A549 (cell line): Measurements from ENCODE around the gene MAPK9. TPM values are rescaled to one million over a fixed set of nuclear protein-coding genes. Genes with fewer than 3 reads are reported as not detected.

ENCODE experiments used
- ATAC-seq, 2 experiments: fragments of 200-7000 bp in 1 of 2; fragments of >200 bp in 1 of 2; cut with Nextera tagmentation in 1 of 2; cut with Tn5 transposase in 1 of 2; 3 replicates each; pipeline versions ENCODE4 v1.8.0 to v1.9.1; 2018 to 2020; ENCODE audit warnings: mild to moderate bottlenecking in 1 of 2, moderate library complexity in 1 of 2
- CTCF ChIA-PET: fragments of 300-600 bp; sonication (Branson Sonifier 250); formaldehyde crosslinking; extraction: SDS; loops from one replicate; lab custom pipeline; 2021; ENCODE audit warnings: antibody characterized with exemption, inconsistent platforms; lab: Yijun Ruan, JAX
- POLR2A ChIA-PET: fragments of 350-600 bp; formaldehyde crosslinking; extraction: SDS; loops from one replicate; lab custom pipeline; 2021; ENCODE audit warnings: antibody characterized with exemption, inconsistent platforms; lab: Yijun Ruan, JAX
- DNase-seq, 2 experiments: peaks; one replicate each; pipeline versions ENCODE4 v3.0.0 to v3.0.0-alpha.2; 2011 to 2016; ENCODE audit warnings: low read depth in 1 of 2, low spot score in 1 of 2
- FAIRE-seq: peaks from 2 replicates; lab custom pipeline; 2011; peaks lifted over from hg19 to GRCh38; lab: Jason Lieb, UNC
- H3K27ac ChIP-seq, 2 experiments: fragments of >200 bp; sonication (Bioruptor Twin); formaldehyde crosslinking; 3 replicates each; pipeline ENCODE4 v1.5.1; 2016 to 2017
- H3K4me1 ChIP-seq: fragments of >200 bp; sonication (Bioruptor Twin); formaldehyde crosslinking; 3 replicates; pipeline ENCODE4 v1.6.1; 2016
- H3K4me2 ChIP-seq: fragments of >200 bp; sonication (Bioruptor Twin); formaldehyde crosslinking; 3 replicates; pipeline ENCODE4 v1.6.1; 2016
- H3K4me3 ChIP-seq: fragments of >200 bp; sonication (Bioruptor Twin); formaldehyde crosslinking; 3 replicates; pipeline ENCODE4 v1.5.1; 2016
- H3K9me3 ChIP-seq: fragments of >200 bp; sonication (Bioruptor Twin); formaldehyde crosslinking; 3 replicates; pipeline ENCODE4 v1.6.1; 2016
- CTCF ChIP-seq: fragments of >200 bp; sonication (Bioruptor Twin); formaldehyde crosslinking; IDR thresholded peaks from 3 replicates; pipeline ENCODE4 v1.5.1; 2016
- FOSL2 ChIP-seq, 2 experiments: fragments of 450-650 bp in 1 of 2; fragments of >200 bp in 1 of 2; sonication (Bioruptor Twin) in 1 of 2; formaldehyde crosslinking; IDR thresholded peaks; 2 replicates each; pipeline versions ENCODE4 v1.5.0 to v1.6.1; 2016 to 2020; ENCODE audit warnings: mild to moderate bottlenecking in 1 of 2, moderate library complexity in 1 of 2
- FOXS1 ChIP-seq: fragments of 250-450 bp; sonication (Bioruptor Pico); IDR thresholded peaks from 2 replicates; pipeline ENCODE4 v1.5.0; 2020; ENCODE audit warnings: mild to moderate bottlenecking, moderate library complexity
- POLR2A ChIP-seq: IDR thresholded peaks from 2 replicates; pipeline ENCODE4 v1.6.1; 2012; ENCODE audit warnings: mild to moderate bottlenecking, low read length
- POLR2AphosphoS2 ChIP-seq: conservative IDR thresholded peaks from 2 replicates; pipeline ENCODE4 v1.6.1; 2012; ENCODE audit warnings: low read length, improper control_type of control experiment, inconsistent platforms
- RAD21 ChIP-seq, 2 experiments: fragments of >200 bp in 1 of 2; sonication (Bioruptor Twin) in 1 of 2; formaldehyde crosslinking in 1 of 2; IDR thresholded peaks in 1 of 2; conservative IDR thresholded peaks in 1 of 2; 2 replicates in 1 of 2; 3 replicates in 1 of 2; pipeline ENCODE4 v1.6.1; 2012 to 2018; ENCODE audit warnings: inconsistent platforms in 1 of 2
- ZC3H11A ChIP-seq: fragments of 450-650 bp; IDR thresholded peaks from 2 replicates; pipeline ENCODE4 v1.6.1; 2014; ENCODE audit warnings: antibody characterized with exemption, mild to moderate bottlenecking
- WGBS: methylation state at CpG from one replicate; pipeline ENCODE4 v1.1.6; 2017; ENCODE audit errors: missing lambda C conversion rate; 5-methylcytosine and 5-hydroxymethylcytosine counted together
- polyA plus RNA-seq, 4 experiments: library from polyadenylated mRNA; depleted of rRNA in 3 of 4; stranded (reverse); fragments of >200 nt; fragmentation: RNase III in 1 of 4; extraction: RNeasy Plus Mini Kit Qiagen cat#74134 plus additional on column Dnase treatment in 1 of 4; gene quantifications; 2 replicates in 3 of 4; 3 replicates in 1 of 4; pipeline ENCODE4 v1.2.3, GENCODE V29; 2011 to 2017

Gene MAPK9
- polyA plus RNA-seq, 2 of the 4 experiments (the other 2 are of a cell fraction): 36.6 to 66.9 TPM

- TF ChIP-seq ZC3H11A (no peak), POLR2A (no peak), FOXS1 (CRISPR knock-in tag) (no peak), CTCF (no peak), FOSL2 (IDR thresholded peaks at IDR 0.05) (no peak), FOSL2 (CRISPR knock-in tag; IDR thresholded peaks at IDR 0.05) (no peak), POLR2AphosphoS2 (no peak), RAD21 (conservative IDR thresholded peaks at IDR 0.05 in 1 of 2, IDR thresholded peaks at IDR 0.05 in 1 of 2) (no peak)
- ATAC-seq: no peak
- no peaks in the 10 kb centered on the region for H3K4me1 ChIP-seq
- H3K4me3 ChIP-seq: no peak overlapping the region
- FAIRE-seq: no peak
- ChIA-PET POLR2A (no interaction called here), CTCF (no interaction called here)
- no peak overlapping the region for H3K4me2 ChIP-seq
- no peak for DNase-seq
- 10% methylated on average over 2 of the region's 2 CpGs for WGBS
- H3K9me3 ChIP-seq: peaks cover 29% of the 10 kb centered on the region
- H3K27ac ChIP-seq: no peak overlapping the region
Measured at GRCh38 chr5:180187767-180188166, 104.1 kb downstream of the MAPK9 start.

Other genes with a start within 250 kb of the MAPK9 start
- gene RNF130, start 220.3 kb downstream of the MAPK9 start, polyA plus RNA-seq (2011; rRNA removed): 50.1 and 57.1 TPM in 2 replicates
- gene RNF130, start 220.3 kb downstream of the MAPK9 start, polyA plus RNA-seq (2017; fragmentation: RNase III; extraction: RNeasy Plus Mini Kit Qiagen cat#74134 plus additional on column Dnase treatment): 31.1 to 35.0 TPM (median 33.3 TPM) in 3 replicates
- 0.16 TPM in 1 of 2 replicates, not detected in the other for gene RASGEF1C, start 82.9 kb downstream of the MAPK9 start, polyA plus RNA-seq (2011; rRNA removed)
- gene RASGEF1C, start 82.9 kb downstream of the MAPK9 start, polyA plus RNA-seq (2017; fragmentation: RNase III; extraction: RNeasy Plus Mini Kit Qiagen cat#74134 plus additional on column Dnase treatment): 0.12 to 0.24 TPM (median 0.12 TPM) in 3 replicates
- 38.0 and 40.5 TPM in 2 replicates for gene GFPT2, start 61.3 kb upstream of the MAPK9 start, polyA plus RNA-seq (2011; rRNA removed)
- gene GFPT2, start 61.3 kb upstream of the MAPK9 start, polyA plus RNA-seq (2017; fragmentation: RNase III; extraction: RNeasy Plus Mini Kit Qiagen cat#74134 plus additional on column Dnase treatment): 24.4 to 34.9 TPM (median 31.6 TPM) in 3 replicates
- gene CNOT6, start 202.3 kb upstream of the MAPK9 start, polyA plus RNA-seq (2011; rRNA removed): 28.5 and 31.9 TPM in 2 replicates
- 16.9 to 18.2 TPM (median 18.1 TPM) in 3 replicates for gene CNOT6, start 202.3 kb upstream of the MAPK9 start, polyA plus RNA-seq (2017; fragmentation: RNase III; extraction: RNeasy Plus Mini Kit Qiagen cat#74134 plus additional on column Dnase treatment)